HL-60 (cell line): ENCODE data around the gene EVA1A.

Experiments used
- DNase-seq, 2 experiments: peaks; one replicate each; pipeline ENCODE4 v3.0.0-alpha.2; 2010 to 2020; ENCODE audit warnings: low read depth in 1 of 2, low spot score in 1 of 2
- H3K27ac ChIP-seq: fragments of 250-450 bp; sonication (Bioruptor Pico); replicated peaks from 2 replicates; pipeline ENCODE4 v1.5.1; 2020; ENCODE audit warnings: mild to moderate bottlenecking, moderate library complexity
- H3K27me3 ChIP-seq: fragments of 250-450 bp; sonication (Bioruptor Pico); 2 replicates; pipeline ENCODE4 v1.5.1; 2021; ENCODE audit warnings: mild to moderate bottlenecking, moderate library complexity; ENCODE audit not compliant: insufficient read depth, poor library complexity, severe bottlenecking
- H3K4me3 ChIP-seq: replicated peaks from 2 replicates; pipeline ENCODE4 v1.5.1; 2011; ENCODE audit warnings: mild to moderate bottlenecking, control low read depth, low read length; ENCODE audit not compliant: insufficient read depth
- CTCF ChIP-seq: IDR thresholded peaks from one replicate; pipeline ENCODE4 v1.5.1; 2011; ENCODE audit warnings: low read length, control low read depth, inconsistent platforms; ENCODE audit not compliant: insufficient read depth
- GABPA ChIP-seq: IDR thresholded peaks from 2 replicates; pipeline ENCODE4 v1.6.1; 2012; ENCODE audit warnings: low read depth
- POLR2AphosphoS5 ChIP-seq: IDR thresholded peaks from 2 replicates; pipeline ENCODE4 v1.6.1; 2012; ENCODE audit warnings: low read depth
- REST ChIP-seq: IDR thresholded peaks from 2 replicates; pipeline ENCODE4 v1.6.1; 2012; ENCODE audit warnings: low read depth; ENCODE audit not compliant: insufficient replicate concordance
- SPI1 ChIP-seq: IDR thresholded peaks from 2 replicates; pipeline ENCODE4 v1.6.1; 2012; ENCODE audit warnings: low read depth, mild to moderate bottlenecking, borderline replicate concordance

EVA1A gene

GRCh38 chr2:75498907-75499306 lies 61.8 kb downstream of the EVA1A start:
- DNase-seq = no peak
- Histone ChIP-seq H3K27me3 (no peaks in the 10 kb centered on the region), H3K27ac (no peak overlapping the region), H3K4me3 (no peak overlapping the region)
- TF ChIP-seq SPI1 (no peak), CTCF (no peak), GABPA (no peak)

GRCh38 chr2:75497256-75497655 lies 63.5 kb downstream of the EVA1A start:
- no peak for DNase-seq
- H3K4me3 ChIP-seq = no peak overlapping the region
- no peak overlapping the region for H3K27ac ChIP-seq
- no peaks in the 10 kb centered on the region for H3K27me3 ChIP-seq
- TF ChIP-seq CTCF = no peak
- TF ChIP-seq GABPA = no peak
- no peak for TF ChIP-seq SPI1
- TF ChIP-seq POLR2AphosphoS5 = no peak
- no peak for TF ChIP-seq REST

GRCh38 chr2:75495862-75496261 lies 64.9 kb downstream of the EVA1A start:
- TF ChIP-seq GABPA (no peak), POLR2AphosphoS5 (no peak), SPI1 (no peak), REST (no peak)
- no peaks in the 10 kb centered on the region for H3K27me3 ChIP-seq
- DNase-seq = no peak

GRCh38 chr2:75494137-75494769 lies 66.5 kb downstream of the EVA1A start:
- Histone ChIP-seq H3K27me3 (no peaks in the 10 kb centered on the region), H3K27ac (no peak overlapping the region), H3K4me3 (no peak overlapping the region)
- no peak for TF ChIP-seq GABPA
- no peak for TF ChIP-seq SPI1
- no peak for TF ChIP-seq POLR2AphosphoS5
- no peak for TF ChIP-seq CTCF
- TF ChIP-seq REST = no peak
- DNase-seq = no peak

More at GRCh38 chr2:75495862-75496261, 64.9 kb downstream of the EVA1A start:
- Histone ChIP-seq H3K4me3 (no peak overlapping the region), H3K27ac (no peak overlapping the region)
